ENCODE results near the gene SLC12A3.

SLC12A3 gene, protein sequence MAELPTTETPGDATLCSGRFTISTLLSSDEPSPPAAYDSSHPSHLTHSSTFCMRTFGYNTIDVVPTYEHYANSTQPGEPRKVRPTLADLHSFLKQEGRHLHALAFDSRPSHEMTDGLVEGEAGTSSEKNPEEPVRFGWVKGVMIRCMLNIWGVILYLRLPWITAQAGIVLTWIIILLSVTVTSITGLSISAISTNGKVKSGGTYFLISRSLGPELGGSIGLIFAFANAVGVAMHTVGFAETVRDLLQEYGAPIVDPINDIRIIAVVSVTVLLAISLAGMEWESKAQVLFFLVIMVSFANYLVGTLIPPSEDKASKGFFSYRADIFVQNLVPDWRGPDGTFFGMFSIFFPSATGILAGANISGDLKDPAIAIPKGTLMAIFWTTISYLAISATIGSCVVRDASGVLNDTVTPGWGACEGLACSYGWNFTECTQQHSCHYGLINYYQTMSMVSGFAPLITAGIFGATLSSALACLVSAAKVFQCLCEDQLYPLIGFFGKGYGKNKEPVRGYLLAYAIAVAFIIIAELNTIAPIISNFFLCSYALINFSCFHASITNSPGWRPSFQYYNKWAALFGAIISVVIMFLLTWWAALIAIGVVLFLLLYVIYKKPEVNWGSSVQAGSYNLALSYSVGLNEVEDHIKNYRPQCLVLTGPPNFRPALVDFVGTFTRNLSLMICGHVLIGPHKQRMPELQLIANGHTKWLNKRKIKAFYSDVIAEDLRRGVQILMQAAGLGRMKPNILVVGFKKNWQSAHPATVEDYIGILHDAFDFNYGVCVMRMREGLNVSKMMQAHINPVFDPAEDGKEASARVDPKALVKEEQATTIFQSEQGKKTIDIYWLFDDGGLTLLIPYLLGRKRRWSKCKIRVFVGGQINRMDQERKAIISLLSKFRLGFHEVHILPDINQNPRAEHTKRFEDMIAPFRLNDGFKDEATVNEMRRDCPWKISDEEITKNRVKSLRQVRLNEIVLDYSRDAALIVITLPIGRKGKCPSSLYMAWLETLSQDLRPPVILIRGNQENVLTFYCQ
- total RNA-seq: 0 to 0.44 (median 0) reads per million in 4 experiments

DNA sequence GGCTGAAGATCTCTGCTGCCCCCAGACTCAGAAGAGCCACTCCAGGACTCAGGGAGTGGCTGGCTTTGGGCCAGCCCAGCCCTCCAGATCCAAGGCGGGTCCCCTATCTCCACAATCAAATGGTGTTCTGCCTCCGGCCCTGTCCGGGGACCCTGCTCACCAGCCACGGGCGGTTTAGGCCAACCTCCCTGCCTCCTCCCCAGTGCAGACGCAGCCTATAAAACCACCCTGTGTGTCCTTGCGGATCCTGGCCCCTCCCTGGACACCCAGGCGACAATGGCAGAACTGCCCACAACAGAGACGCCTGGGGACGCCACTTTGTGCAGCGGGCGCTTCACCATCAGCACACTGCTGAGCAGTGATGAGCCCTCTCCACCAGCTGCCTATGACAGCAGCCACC is at the start of gene SLC12A3:
Gene SLC12A3, plus strand, starts transcription at position 248 of the 400 bp plus-strand sequence. Its CDS starts 29 bp downstream, at position 277.
- DNase-seq: no peak

DNA sequence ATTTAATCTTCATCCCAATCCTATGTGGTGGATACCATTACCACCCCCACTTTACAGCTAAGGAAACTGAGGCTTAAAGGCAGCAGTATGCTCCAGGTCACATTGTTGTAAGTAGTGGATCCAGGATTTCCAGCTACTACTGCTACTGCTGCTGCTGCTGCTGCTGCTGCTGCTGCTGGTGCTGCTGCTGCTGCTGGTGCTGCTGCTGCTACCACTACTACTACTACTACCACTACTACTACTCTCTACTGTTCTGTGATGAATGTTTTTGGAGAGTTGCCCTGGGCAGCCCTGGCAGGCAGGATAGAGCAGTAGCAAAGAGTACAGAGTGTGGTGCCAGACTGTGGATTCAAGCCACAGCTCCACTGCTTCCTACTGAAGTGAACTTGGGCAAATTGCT is 49.3 kb upstream of the SLC12A3 start:
- no peak for DNase-seq

DNA sequence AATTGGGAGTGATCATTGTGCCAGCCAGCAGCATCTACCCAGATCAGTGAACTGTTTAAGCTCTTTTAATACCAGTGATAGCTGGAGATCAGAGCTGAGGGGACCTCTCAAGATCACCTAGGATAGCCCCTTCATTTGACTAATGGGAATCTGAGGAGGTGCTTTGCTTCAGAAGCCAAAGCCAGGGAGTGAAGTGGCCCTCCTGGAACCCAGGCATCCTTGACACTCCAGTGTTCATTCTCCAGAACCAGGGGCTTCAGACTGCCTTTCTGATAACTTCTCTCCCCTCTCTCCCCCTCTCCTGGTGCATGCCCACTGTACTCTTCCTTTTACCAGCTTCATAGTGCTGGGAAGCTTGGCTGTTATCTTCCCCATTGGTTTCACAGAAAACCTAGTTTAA is 48.0 kb upstream of the SLC12A3 start:
- DNase-seq: no peak

DNA sequence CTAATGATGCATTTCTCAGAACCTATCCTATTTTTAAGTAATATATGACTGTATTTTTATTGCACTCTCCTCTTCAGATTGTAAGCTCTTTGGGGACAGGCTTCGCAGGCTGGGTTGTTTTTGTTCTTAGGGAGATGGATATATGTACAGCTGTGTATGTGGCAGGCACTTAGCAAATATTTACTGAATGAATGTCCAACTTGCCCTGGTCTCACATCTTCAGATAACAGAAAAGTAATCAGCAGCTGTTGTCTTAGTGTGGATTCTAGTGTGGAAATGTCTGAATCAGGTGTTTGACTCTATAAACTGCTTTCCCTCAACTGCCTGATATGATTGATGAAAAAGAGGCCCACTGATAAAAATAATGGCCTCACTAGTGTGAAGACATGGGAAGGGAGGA is 47.1 kb upstream of the SLC12A3 start:
- DNase-seq: no peak

DNA sequence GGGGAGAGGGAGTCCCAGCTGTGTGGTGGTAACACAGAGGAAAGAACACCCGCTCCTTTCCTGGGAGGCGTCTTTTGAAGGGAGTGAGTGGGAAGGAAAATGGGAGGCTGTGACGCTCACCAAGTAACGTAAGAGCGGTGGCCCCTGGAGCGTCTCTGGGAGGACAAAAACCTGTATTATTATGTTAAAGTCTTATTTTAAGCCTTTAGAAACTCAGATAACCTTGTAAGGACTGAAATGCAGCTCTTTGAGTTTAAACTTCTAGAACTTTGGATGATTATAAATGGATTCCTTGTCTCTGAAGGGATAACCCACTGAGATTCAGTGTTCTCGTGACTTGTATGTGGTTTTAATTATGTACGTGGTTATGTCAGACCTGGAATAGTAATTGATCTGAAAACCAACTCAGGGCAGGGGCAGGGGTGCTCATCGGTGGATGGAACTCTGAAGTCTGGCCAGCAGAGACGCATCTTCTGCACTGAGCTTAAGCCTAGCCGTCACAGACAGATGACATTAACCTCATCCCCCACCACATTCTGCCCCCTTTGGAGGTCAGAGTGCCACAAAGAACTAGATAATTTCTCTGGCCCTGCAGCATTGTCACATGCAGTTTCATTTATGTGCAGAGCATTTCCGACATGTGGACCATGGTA is 41.8 kb upstream of the SLC12A3 start:
- no peak for DNase-seq

DNA sequence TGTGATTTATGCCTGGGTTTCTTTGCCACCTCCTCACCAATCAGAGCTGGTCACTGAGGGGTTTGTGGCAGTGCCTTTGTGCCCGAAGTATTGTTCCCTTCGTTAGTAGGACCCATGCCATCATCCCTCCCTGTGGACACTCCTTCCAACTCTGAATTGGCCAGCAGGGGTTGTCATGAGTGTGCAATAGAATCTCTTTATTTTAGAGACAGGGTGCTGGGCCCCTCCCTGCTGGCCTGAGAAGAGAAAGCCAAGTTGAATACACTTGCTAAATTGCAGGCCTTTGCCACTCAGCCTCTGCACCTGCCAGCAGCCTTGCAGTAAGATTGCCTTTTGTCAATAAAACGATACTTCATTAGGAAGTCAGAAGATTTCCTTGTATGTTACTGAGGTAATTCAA is 40.7 kb upstream of the SLC12A3 start:
- no peak for DNase-seq

DNA sequence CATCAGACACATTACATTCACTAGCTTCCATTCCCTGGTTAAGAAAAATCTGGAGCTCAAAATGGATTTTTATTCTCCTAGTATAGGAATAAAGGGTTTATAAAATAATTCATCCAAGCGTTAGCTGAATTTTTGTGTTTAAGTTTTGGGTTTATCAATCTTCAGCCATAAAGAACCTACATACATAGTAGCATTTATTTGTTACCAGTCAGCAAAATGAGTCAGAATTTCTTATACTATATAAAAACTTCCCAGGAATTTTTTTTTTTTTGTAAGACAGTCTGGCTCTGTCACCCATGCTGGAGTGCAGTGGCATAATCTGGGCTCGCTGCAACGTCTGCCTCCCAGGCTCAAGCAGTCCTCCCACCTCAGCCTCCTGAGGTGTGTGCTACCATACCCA is 40.2 kb upstream of the SLC12A3 start:
- no peak for DNase-seq

DNA sequence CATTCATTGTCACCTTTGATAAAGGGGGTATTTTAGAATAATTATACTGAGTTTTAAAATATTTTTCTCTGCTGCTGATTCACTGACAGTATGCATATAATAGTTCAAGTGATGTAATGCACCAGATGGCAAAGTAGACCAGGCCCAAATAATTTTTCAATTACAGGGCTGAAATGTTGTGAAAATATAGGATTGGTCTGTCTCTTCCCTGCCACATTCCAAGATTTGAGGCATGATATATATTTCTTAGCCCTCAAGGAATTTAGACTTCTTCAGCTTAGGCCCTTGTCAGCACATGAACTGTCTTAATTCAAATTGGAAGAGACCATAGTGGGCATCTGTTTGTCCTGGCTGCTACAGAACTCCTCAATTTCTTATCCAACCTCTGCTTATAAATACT is 39.2 kb upstream of the SLC12A3 start:
- DNase-seq: no peak

DNA sequence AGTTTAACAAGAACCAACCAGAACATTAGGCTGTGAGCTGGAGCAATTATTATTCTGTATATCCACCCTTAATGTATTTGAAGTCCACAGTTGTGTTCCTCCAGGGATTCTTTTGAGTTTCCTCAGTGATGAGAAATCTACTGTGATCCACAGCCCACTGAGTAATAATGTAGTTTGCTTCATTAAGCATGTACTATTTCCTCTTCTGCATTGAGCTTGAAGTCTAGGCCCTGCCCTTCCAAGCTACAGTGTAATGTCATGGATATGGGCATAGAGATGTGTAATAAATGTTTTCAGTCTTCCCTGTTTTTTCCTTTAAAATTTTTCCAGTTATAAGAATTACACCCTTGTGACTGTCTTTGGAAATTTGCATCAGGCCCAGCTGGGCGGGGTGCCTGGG is 36.4 kb upstream of the SLC12A3 start:
- no peak for DNase-seq

DNA sequence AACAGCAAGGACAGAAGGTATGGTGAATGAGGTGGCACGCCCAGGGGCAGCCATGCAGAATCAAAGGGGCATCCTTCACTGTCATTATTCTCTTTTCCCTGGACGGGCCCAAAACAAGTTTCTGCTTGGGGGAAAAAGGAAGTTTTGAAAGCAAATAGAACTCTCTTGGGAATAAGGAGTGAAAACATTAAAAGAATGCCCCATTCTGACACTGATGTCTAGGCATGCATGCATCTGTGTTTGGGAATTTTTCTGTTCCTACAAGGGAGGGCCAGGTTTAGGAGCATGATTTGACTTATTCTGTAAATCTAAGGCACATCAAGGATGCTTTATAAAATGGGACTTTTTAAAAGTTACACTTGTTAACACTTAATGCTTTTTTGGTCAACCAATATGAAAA is 34.3 kb upstream of the SLC12A3 start:
- no peak for DNase-seq

DNA sequence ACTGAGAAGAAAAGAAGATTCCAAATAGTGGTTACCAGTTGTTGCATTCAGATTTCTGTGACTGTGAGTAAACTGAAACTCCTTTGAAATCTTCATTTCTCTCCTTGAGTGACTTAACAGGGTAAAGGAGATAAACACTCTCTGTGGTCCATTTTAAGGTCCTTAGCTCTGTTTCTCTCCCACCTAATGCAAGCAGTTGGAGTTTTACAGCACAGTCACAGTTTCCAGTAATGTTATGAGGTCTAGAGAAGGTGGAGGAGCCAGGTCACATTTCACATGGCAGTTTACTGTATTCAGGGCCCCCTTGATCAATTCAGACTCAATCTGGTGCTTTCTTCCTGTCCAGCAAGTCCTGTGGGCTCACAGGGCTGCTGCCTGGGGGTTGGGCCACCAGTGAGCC is 32.2 kb upstream of the SLC12A3 start:
- DNase-seq: no peak

DNA sequence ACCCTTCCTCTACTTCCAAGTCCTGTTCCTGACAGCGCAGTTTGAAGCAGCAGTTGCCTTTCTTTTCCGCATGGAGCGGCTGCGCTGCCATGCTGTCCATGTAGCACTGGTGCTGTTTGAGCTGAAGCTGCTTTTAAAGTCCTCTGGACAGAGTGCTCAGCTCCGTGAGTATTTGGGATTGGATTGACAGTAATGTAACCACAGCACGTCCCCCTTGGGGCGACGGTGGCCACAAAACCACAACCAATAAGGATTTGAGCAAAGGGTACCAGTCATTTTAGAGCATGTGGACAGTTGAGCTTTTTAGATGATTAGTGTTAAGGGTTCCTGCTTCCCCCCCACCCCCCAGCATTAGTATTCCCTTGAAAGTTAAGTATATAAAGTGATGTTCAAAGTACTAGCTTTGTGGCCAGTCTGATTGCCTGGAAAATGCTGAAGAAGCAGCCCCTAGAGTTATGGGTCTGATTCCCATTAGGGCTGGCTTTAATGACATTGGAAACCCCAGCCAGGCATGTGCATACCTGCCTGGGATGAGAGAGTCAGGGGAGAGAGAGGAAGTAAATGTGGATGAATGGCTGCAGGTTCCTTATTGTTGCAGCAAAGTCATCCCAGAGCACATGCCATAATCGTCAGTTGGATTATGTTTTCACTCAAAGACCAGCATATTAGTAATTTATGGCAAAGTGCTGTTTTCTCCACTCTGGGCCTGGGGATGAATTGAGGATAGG is 31.6 kb upstream of the SLC12A3 start:
- no peak for DNase-seq

DNA sequence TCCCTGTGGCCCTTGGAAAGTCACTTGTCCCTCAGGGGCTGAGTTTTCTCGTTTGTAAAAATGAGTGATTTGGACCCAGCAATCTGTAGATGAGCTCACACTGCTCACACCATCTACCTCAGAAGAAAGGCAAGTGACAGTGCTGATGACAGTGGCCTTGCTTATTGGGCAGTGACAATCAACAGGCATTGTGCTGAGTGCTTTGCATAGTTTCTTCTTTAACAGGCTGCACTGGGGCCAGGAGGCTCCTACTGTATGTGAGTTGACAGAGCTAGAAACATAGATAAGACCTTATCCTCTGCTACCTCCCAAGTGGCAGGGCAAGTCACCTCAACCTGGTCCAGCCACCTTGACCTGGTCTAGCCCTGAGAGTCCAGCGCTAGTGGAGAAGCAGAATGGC is 29.7 kb upstream of the SLC12A3 start:
- DNase-seq: no peak

DNA sequence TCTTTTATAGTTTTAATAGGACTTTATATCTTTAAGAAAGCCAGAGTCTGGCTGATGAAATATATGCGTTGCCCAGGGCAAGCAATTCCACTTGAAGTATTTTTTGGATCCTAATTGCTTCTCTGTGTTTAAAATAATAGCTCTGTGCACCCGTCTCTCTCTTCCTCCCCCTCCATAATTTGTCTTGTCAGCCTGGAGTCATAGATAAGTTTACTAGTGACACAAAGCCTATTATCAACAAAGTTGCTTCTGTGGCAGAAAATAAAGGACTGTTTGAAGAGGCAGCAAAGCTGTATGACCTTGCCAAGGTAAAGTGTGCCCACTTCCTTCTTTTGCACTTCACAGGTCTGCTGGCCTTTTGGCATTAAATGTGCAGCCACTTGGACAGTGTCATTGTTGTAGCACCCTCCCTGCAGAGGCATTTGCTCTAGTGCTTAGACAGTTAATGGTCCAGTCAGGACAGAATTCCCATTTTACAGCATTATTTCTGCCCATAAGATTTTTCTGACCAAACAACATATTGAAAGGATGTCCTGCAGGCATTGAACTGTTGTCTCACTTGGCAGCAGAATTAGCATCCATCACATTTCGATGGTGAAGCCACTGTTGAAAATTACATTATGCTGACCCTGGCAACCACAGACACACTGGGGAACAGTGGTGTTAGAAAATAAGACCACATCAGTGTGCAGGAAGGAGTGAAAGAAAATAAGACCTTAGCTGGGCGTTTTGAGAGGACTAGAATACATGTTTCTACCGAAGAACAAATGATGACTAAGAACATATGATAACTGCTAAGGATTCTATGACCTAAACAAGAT is 28.4 kb upstream of the SLC12A3 start:
- no peak for DNase-seq

DNA sequence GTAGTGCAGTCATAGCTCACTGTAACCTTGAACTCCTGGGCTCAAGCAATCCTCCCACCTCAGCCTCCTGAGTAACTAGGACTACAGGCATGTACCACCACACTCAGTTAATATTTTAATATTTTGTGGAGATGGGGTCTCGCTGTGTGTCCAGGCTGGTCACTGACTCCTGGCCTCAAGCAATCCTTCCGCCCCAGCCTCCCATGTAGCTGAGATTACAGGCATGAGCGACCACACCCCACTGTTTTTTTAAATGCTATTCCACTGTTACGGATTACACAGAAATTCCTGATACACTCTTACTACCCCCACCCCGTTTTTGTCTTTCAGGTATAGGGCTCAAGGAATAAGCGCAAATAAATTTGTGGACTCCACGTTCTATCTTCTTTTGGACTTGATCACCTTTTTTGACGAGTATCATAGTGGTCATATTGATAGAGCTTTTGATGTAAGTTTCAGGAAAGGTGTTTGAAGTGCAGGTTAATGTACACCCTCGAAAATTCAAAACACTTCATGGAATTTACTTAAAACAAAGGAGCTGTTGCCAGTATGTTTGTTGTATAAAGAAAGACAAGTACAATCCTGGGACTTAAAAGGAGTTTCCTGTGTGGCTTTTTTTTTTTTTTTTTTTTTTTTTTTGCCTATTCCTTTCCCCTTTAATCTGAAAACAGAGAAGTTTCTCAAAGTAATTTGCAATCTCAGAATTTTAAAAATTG is 26.2 kb upstream of the SLC12A3 start:
- no peak for DNase-seq

DNA sequence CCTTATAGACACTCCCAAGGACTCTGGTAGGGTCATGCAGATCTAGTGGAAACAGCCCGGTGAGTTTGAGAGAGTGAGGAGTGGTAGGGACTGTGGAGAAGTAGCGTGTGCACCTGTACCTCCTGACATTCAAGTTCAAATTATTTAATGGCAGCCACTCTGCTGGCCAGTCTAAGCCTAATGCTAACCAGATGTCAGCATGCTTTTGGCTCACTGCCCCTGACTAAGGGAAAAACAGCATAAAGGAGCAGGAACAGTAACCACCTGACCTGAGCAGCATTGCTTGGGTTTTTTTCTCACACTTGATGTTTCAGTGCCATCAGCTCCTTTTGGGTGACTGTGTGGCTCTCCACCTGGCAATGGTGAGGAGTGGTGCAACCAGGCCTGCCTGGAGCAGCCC is 23.8 kb upstream of the SLC12A3 start:
- no peak for DNase-seq

DNA sequence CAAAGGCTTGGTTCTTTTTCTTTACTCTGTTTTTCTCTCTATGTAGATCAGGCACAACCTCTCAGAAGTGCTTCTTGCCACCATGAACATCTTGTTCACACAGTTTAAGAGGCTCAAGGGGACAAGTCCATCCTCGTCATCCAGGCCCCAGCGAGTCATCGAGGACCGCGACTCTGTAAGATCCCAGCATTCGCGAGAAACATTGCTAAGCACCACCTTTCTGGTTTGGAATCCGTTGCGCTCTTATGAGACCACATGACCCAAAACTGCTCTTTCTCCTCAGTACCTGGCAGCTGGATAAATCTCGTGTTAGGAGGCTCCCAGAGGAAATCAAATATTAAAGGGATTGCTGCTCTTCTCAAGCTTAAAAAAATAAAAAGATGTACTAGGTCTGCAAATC is 23.3 kb upstream of the SLC12A3 start:
- DNase-seq: no peak

DNA sequence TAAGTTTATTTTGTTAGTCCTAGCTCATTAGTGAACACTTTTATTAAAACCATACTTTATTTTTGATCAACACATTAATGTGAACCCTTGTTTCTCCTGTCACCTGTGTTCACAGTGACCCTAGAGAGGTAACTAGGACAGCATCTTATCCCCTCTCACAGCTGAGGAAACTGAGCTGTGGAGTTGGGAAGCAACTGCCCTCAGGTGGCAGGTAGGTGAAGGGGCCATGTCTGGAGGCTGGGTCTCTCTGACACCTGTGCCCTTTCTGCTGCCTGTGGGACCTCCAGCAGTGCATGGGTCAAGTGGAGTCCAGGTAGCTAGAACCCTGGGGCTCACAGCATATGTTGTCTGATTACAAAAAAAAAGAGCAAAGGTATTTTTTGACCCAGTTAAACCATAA is 22.9 kb upstream of the SLC12A3 start:
- DNase-seq: no peak

DNA sequence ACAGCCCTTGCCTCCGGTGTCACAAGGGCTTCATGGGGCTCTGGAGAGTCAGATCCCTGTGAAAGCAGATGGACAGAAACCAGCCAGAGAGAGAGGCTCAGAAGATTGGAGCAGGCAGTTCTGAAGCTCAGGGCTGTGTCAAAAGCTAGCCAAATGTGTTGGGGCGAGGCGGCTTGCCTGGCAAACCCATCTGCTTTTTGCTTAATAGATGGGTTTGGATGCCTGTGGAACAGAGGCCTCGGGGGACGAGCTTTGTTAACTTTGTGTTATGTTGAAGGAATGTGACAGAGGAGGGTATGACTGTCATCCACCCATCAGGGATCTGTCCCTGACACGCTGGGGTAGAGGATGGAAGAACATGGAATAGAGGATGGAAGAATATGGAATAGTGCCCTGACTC is 21.0 kb upstream of the SLC12A3 start:
- no peak for DNase-seq

DNA sequence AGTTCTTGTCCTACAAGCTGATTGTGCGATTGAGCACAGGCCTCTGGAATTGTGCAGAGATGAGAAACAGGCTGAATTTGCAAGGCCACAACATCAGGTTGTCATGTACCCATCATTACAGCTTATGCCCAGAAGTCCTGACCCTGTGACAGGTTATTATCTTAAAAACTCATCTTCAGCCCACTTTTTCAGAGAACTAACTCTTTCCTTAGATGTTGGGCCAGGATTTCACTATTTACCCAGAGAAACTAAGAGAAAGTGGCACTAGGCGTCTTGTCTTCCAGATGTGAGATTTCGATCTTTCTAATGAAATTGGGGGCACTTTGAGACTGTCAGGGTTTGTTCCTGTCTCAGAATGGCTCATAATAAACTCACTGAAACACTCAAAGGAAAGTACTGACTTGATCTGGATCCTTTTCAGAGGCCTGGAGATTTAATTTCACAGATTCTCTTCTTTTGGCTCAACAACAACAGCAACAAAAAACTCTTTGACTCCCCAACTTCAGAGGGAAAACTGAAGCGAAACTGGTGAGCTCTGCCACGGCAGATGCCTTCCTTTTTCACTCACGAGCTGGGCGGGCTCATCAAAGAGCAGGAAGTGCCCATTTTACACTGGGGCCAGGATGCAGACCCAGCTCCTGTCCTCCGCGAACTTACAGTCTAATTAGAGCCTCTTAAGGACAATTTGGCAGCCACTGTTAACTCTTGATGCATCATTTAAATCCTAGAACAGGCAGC is 17.7 kb upstream of the SLC12A3 start:
- no peak for DNase-seq

All from effector CD8-positive, alpha-beta T cell (primary cell).